Jurkat, Clone E6-1 (cell line): ENCODE results near the gene LRP5.

Experiments used
- DNase-seq: peaks from one replicate; pipeline ENCODE4 v3.0.0-alpha.2; 2011; ENCODE audit warnings: low read depth, low spot score
- H3K4me3 ChIP-seq: 2 replicates; pipeline ENCODE4 v1.5.1; 2011; ENCODE audit warnings: mild to moderate bottlenecking, low read length, control low read depth, moderate library complexity

Gene LRP5

DNA sequence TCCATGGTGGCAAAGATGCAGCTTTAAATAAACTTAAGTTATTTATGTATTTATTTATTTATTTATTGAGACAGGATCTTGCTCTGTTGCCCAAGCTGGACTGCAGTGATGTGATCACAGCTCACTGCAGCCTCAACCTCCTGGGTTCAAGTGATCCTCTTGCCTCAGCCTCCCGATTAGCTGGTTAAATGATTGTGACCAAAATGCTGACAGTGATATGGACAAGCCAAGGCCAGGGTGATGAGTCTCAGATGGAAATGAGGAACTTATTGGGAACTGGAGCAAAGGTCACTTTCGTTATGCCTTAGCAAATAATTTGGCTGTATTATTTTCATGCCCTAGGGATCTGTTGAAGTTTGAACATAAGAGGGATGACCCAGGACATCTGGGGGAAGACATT, 9.3 kb upstream of the LRP5 start:
- H3K4me3 ChIP-seq, result no peak overlapping the region
- no peak for DNase-seq

DNA sequence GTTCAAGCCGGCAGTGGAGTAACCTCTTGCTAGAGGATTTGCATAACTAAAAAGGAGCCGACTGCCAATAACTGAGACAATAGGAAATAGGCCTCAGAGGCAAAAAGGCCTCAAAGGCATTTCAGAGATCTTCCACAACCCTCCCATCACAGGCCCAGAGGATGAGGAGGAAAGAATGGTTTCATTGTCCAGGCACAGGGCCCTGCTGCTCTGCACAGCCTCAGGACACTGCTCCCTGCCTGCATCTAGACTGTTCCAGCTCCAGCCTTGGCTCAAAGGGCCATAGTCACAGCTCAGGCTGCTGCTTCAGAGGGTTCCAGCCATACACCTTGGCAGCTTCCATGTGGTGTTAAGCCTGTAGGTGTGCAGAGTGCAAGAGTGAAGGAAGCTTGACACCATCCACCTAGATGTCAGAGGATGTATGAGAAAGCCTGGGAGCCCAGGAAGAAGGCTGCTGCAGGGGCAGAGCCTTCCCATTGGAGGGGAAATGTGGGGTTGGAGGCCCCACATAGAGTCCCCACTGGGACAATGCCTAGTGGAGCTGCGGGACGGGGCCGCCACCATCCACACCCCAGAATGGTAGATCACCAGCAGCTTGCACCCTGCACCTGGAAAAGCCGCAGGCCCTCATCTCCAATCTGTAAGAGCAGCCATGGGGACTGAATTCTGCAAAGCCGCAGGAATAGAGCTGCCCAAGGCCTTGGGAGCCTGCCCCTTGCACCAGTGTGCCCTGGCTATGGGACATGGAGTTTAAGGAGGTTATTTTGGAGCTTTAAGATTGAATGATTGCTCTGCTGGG, 8.2 kb upstream of the LRP5 start:
- no peak overlapping the region for H3K4me3 ChIP-seq
- no peak for DNase-seq

DNA sequence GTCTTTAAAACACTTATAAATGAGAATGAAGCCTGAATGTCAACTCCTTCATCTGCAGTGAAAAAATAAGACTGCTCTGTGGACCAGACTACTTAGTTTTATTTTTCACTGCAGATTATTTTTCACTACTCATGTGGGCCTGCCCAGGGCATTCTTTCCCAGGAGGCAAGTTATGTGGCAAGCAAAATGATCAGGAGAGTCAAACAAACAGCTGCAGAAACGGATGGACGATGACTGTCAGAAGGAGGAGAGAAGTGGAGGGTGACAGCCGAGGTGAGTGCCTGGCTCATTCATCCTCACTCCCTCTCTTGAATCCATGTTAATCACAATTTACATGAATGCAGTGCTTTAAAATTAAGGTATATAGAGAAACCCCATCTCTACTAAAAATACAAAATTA, 5.8 kb upstream of the LRP5 start:
- no peak overlapping the region for H3K4me3 ChIP-seq
- DNase-seq, result no peak

DNA sequence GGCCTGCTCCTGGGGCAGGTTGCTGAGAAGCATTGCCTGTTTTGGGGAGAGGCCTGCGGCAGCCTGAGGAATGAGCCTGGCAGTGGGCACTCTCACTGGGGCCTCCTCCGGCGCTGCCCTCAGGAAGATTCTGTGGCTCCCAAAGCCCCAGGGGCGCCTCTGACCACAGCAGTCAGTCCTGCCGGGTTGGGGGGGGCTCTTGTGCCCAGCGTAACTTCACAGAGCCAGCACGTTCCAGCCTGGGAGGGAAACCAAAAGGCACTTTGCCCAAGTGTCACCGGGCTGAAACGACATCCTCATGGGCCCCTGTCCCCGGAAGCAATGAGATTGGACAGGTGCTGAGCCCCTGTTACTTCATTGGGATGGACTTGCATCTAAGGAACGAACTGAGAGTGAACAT, 4.3 kb upstream of the LRP5 start:
- DNase-seq, result no peak
- H3K4me3 ChIP-seq, result no peak overlapping the region

DNA sequence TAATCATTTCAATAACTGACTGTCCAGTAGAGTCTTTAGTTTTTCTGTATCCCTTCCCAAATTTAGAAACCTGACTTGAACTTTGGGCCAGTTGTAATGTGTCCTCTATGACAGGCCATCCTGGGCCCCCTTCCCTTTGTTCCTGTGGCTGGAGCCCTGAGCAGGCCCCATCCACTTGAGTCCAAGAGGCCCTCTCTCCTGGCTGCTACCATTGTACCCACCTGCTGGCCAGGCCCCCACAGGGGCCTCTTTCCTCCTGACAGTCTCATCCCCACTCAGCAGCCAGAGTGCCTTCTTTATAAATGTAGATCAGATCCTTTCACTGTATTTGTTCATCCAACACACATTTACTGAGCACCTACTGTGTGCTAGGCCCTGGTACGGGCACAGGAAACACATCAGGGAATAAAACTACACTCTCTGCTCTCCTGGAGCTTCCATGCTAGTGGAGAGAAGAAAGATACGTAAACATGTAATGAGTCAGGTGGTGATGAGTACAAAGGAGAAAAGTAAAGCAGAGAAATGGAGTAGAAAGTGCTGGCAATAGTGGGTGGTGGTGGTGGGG, 2.7 kb upstream of the LRP5 start:
- H3K4me3 ChIP-seq, result no peak overlapping the region
- no peak for DNase-seq

DNA sequence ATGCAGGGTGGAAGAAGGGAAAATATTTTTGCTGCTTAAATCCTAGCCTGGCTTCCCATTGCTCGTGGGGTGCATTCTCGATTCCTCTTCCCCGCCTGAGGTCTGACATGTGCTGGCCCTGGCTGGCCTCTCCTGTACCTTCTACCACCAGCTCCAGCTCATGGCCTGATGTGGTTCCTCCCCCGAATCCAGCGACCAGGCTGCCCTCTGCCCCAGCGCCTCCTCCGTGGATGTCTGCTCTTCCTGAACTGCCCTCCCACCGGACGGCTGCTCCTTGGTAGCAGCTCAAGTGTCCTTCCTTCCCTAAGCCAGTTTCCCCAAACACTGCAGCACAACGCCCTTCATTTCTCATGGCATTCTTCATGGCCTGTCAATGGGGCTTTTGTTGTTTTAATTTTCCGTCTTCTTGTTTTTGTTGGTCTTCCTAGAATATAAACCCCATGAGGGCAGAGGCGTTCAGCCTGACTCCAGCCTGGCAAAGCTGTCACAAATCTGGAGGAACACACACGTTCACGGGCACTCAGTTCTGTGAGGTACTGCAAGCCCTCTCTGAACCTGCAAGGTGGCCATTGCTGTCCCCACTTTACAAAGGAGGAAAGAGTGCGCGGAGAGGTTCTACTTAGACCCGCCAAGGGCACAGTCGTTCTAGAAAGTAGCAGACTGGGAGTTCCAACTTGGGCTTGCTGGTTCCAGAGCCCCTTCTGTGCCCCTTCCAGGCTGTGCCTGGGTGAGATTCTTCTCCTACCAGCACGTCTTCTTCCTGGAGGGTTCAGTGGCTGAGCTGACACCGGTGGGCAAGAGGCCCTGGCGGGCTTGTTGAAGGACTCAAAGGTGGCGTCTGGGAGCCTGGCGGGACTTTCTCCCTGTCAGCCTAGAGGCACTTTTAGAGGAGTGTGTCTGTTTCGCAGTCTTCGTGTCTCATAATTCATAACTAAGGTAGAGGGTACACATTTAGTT, 953 bp upstream of the LRP5 start:
- H3K4me3 ChIP-seq, result no peak overlapping the region
- DNase-seq, result no peak

DNA sequence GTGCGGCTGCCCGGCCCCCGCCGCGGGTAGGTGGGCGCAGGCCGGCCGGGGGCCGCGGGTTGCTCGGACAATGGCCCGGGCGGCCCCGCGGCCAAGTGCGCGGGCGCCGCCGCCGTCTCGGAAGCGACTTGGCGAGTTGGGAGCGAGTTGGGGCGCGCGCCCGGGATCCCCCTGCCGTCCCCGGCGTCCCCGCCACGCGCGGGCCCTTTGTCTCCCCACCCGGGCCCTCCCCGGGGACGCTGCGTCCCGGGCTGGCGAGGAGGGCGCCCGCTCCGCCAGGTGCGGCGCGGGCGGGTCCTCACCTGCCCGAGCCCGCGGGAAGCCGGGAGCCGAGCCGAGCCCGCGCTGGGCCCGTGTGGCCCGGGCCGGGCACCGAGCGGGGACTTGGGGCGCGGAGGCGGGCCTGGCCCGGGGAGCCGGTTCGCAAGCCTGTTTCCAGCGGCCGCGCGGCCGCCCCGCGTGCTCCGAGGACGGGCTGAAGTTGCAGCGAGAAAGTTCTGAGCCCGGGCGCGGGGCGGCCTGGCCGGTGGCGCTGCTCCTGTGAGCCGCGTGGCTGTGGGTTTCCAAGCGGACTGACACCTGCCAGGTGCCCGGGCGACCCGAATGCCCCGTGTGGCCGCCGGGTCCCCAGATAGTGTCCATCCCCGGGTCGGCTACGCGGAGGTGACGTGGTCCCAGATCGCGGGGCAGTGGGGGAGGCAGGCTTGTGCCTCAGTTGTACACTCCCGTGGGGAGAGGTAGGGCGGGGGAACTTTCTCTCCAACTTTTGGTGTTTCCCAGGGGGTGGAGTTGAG, 586 bp downstream of the LRP5 start:
- DNase-seq, result no peak

DNA sequence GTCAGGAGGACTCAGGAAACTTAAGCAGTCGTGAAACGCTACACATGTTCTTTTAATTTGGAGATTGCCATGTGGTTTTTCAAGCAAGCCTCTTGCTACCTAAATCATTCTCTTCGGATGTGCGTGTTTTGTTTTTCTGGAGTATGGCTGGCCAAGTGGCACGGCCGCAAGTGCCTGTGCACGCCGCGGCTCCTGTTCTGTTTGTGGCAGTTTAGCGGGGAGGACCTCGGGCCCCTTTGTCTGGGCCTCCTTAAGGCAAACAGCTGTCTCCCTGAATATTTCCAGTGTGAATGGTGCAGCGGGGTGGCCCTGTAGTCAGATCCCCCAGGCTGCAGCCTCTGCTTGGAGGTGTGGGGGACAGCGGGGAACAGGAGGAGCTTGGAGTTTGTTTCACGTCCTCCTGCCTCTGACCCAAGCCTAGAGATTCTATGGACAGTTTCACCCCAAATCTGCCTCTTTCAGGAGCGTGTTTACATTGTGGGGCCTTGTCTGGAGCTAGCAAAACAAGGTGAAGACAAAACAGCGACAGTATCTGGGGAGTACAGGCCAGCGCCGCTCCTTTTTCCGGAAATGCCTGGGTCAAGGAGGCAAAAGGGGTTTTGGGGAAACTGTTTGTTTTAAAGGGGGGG, 1.3 kb downstream of the LRP5 start:
- DNase-seq, result no peak

More for the DNA sequence above, 586 bp downstream of the LRP5 start:
- H3K4me3 ChIP-seq, result peak overlapping the region; percentile 79

DNA sequence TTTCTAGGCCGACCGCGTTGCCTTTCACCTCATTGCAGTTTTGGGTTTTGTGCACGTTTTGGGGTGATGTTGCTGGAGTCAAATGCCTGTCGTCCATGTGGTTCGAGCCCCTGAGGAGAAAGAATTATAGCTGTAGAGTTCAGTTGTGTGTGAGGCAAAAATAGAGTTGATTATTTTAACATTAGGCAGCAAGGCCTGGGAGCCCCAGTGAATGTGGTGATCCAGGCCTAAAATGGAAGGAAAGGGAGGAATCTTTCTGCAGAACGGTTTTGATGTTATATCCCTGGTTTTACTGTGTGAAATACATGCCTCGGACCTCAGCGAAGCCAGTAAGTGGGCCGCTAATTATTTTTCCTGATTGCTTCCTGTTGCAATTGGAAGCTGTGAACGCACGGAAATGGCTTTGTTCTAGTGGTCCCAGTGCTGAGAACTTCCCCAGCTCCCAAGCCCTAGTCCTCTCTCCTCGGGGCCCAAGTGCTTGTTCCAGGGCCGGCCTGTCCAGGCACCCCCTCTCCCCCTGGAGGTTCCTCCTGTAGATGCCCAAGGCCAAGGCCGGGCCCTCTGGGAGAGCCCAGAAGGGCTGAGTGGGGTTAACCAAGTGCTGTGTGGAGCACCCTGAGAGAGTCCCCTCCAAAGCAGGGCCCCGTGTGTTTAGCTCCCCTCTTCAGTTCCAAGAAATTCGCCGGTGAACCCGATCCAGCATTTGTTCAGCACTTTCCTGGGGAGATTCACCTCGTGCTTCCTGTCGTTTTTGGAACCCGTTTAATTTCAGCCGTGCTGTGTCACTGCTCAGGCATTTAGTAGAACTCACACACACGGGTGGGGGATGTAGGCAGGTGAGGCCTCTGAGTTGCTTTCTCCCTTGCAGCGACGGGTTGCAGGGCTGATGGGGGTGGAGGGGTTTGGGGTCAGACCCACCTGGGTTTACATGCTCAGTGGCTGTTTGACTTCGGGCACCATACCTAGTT, 2.1 kb downstream of the LRP5 start:
- H3K4me3 ChIP-seq, result peak overlapping the region; percentile 79
- DNase-seq, result no peak

More for the DNA sequence above, 1.3 kb downstream of the LRP5 start:
- H3K4me3 ChIP-seq, result peak overlapping the region; percentile 79

DNA sequence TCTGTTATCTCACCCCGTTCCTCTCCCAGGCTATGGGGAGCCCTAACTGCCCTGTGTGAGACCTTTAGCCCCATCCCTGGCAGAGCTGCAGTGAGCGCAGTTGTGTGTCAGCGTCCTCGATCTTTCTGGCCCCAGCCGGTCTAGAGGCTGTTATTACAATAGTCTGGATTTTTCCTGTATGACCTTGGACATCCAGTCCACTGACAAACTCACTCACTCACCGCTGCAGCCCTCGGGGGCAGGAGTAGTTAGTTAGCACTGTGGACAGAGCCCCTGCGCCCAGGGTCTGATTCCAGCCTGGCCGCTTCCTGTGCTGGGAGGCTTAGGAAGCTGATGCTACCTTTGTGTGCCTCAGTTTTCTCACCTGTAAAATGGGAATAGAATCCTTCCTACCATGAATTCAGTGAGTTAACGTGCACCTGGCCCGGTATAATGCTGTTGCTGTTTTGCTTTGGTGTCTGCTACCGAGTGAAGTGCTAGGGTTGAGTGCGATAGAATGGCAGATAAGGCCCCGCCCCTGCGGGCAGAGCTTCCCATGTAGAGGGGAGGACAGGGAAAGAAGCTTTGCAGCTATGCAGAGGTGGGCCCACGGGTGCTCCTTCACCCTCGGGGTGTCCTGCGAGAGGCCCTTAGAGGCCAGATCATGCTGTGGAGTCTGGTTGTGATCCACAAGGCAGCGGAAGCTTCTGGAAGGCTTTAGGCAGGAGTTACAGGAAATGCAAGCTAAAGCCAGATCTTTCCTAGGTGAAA, 3.0 kb downstream of the LRP5 start:
- no peak for DNase-seq
- H3K4me3 ChIP-seq, result no peak overlapping the region

DNA sequence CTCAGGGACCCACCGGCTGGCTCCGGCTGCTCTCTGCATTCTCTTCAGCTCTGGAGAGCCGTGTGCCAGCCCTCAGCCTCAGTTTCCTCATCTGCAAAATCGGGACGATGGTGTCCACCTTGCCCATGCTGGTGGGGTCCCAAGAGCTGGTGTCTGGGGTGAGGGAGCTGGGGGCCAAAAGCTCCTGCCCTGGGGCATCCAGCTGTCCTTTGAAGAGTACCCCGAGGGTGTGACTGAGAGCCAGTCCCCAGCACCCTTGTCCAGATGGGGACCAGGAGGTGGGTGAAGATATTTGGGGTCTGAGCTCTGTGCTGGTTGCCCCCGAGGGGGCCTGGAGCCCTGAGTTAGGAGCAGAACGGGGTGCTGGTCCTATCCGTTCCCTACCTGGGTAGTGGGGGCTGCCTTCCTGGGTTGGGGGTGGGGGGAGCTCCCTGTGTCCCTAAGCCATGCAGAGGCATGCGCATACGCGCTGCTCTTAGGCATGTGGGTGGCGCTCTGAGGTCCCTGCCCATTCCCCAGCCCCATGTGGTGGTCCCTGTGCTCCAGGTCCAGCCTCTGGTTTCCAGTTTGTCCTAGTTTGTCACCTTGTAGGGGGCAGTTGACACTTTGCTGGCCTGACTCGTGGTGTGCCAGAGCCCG, 4.9 kb downstream of the LRP5 start:
- DNase-seq, result no peak
- H3K4me3 ChIP-seq, result no peak overlapping the region

DNA sequence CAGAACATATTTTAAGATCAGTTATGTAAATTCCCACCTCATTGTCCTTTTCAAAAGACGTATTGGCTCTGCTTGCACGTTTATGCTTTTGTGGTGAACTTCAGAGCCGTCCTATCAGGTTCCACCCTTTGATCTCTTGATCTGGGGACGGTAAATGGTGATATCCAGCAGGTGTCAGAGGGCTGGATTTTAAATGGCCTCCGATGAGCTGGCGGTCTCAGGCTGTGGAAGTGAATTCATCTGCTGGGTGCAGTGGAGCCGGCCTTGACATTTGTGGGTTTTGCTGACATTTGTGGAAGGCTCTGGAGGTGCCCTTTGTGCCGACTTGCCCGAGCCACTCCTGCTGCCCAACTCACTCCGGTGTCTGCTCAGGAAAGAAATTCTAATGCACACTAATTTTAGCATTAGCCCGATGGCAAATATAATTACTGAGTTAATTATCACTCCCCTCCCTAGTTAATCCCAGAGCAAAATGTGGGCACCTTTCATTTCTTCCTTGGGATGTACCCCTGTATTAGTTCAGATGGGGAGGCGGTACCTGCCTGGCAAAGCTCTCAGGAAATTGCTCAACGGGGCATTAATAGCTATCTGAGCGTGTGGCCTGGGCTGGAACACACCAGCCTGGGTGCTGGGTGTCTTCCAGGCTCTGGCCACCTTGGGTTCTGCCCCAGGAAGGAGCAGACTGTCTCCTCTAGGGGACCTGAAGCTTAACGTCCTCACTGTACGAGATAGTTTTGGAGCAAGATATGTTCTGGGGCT, 9.1 kb downstream of the LRP5 start:
- H3K4me3 ChIP-seq, result no peak overlapping the region
- DNase-seq, result no peak

DNA sequence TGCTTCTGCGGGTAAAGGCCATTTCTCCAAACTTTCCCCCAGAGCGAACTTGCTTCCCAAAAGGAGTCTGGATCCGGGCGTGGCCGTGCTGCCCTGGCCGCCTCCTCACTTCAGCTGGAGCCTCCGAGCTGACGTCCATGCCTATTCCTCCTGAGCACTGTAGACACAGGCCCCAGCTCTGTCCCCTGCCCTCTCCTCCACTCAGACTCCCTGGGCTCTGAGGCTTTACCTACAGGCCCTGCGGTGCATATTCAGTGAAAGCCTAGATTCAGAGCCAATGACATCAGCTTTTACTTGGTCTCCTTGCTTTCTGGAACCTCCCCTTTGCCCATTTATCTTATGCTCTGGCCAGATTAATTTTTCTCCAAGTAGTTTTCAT, 9.7 kb downstream of the LRP5 start:
- no peak for DNase-seq
- H3K4me3 ChIP-seq, result no peak overlapping the region

DNA sequence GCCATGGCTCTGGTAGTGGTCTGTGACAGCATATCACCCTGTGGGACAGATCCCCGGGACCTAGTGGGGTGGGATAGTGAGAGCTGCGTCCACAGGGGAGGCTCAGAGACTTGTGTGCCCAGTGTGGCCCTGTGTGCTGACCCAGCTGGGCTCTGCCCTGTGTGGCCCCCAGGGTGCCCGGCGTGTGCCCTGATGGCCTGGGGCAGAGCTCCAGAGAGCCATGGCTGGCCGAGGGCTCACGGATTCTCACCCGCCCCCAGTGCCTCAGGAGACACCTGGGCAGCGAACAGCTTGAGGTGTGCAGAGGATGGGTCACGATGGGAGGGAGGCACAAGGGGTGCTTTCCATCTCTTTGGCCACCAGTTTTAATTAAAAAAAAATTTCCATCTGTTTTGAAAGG, 11.8 kb downstream of the LRP5 start:
- no peak overlapping the region for H3K4me3 ChIP-seq
- no peak for DNase-seq

DNA sequence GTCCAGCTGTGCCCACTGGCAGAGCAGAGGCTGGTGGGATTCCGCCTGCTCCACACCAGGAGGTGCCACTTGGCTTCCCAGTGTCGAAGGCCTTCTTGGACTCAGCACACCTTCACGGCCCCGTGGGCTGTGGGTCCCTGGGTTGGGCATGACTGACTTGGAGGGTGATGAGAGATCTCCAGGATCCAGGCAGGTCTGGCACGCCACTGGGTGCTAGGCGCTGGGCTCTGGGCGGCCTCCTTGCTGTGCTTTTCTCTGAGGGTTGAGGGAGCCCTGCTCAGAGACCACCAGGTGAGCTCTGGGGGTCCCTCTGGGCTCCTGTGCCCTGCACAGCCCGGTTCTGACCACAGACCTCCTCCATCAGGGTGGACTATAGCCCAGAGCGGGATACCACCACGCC, 12.3 kb downstream of the LRP5 start:
- no peak overlapping the region for H3K4me3 ChIP-seq
- no peak for DNase-seq
